ENCODE results near the gene LENEP. TPM values are rescaled to one million over a fixed set of nuclear protein-coding genes. Genes with fewer than 3 reads are reported as not detected.

LENEP gene
- total and polyA plus RNA-seq, 2 of the 8 experiments (the other 6 are each of a cell fraction or from before 2014, with no cell fraction given) = 1.3 TPM; not detected in 1

GRCh38 chr1:155030899-155031298, 37.5 kb downstream of the LENEP start:
- FAIRE-seq (no peak), DNase-seq (ENCODE audit: low read depth in 1 of 2, low spot score in 2 of 2) (no peak)
- no peak overlapping the region for H2BK15ac ChIP-seq (ENCODE audit: low read length)
- H3K79me1 ChIP-seq (ENCODE audit: low read depth, low read length) = no peaks in the 10 kb centered on the region
- H3K9ac ChIP-seq (replicated peaks in 1 of 4; ENCODE audit: extremely low read depth in 1 of 4, low read depth in 3 of 4, low read length in 3 of 4) = no peak overlapping the region
- no peak overlapping the region for H2BK20ac ChIP-seq (ENCODE audit: low read length)
- H2AFZ ChIP-seq (ENCODE audit: low read length) = no peak overlapping the region
- H2BK5ac ChIP-seq (ENCODE audit: low read depth, low read length) = no peak overlapping the region; the same call in 1 of the 2 replicates
- 92% methylated on average over 11 of the region's 11 CpGs; no CpG with 5 or more reads in 1 of the 2 experiments for WGBS, 2 experiments (ENCODE audit: extremely low coverage in 1 of 2, insufficient coverage in 1 of 2, insufficient read length in 1 of 2, insufficient replicate concordance in 2 of 2, low coverage in 1 of 2, low lambda C conversion rate in 2 of 2, missing lambda C conversion rate in 1 of 2)
- H3K27ac ChIP-seq (ENCODE audit: low read depth, low read length) = no peak overlapping the region
- H4K8ac ChIP-seq (ENCODE audit: extremely low read depth, insufficient read depth, low read length) = no peak overlapping the region
- H3K79me2 ChIP-seq (ENCODE audit: control insufficient read depth in 1 of 2, insufficient read depth in 2 of 2, low read length in 2 of 2) = no peaks in the 10 kb centered on the region
- no peak overlapping the region for H2AK5ac ChIP-seq (ENCODE audit: low read depth, low read length)
- H3K4ac ChIP-seq (replicated peaks; ENCODE audit: insufficient read length, low read depth, low read length) = no peak overlapping the region
- no peak overlapping the region for H3K56ac ChIP-seq (replicated peaks; ENCODE audit: insufficient read length, low read depth, low read length)
- no peak overlapping the region for H4K91ac ChIP-seq (replicated peaks; ENCODE audit: insufficient read length, low read length)
- no peak overlapping the region for H3K18ac ChIP-seq (ENCODE audit: extremely low read depth, low read length)
- H3K4me2 ChIP-seq (ENCODE audit: insufficient read depth in 1 of 2, low read depth in 2 of 2, low read length in 2 of 2) = no peak overlapping the region
- H3K27me3 ChIP-seq (replicated peaks in 1 of 4; ENCODE audit: control insufficient read depth in 3 of 4, extremely low read depth in 1 of 4, insufficient read depth in 3 of 4, low read length in 3 of 4) = peaks cover 0 to 3% (median 1%) of the 10 kb centered on the region in 4 experiments; a peak in 1 of 7 replicates
- no peak overlapping the region for H2BK12ac ChIP-seq (ENCODE audit: low read depth, low read length)
- no peaks in the 10 kb centered on the region for H4K20me1 ChIP-seq (replicated peaks in 1 of 2; ENCODE audit: control insufficient read depth in 1 of 2, insufficient read depth in 2 of 2, low read length in 2 of 2)
- H3K9me3 ChIP-seq (ENCODE audit: insufficient read depth in 2 of 2, low read depth in 1 of 2, low read length in 1 of 2) = no peaks in the 10 kb centered on the region
- H3K4me3 ChIP-seq (ENCODE audit: extremely low read depth in 1 of 4, insufficient read depth in 2 of 4, low read depth in 3 of 4, low read length in 4 of 4) = no peak overlapping the region
- POLR2A ChIA-PET (ENCODE audit: partially characterized antibody) = interaction anchor here (2.0 to 8.8 kb wide), 2 partner anchors 11 to 13 kb away, joined by 5 to 60 read pairs; no protein-coding TSS in a partner anchor
- no peak overlapping the region for H3K14ac ChIP-seq (ENCODE audit: insufficient read length)
- no peaks in the 10 kb centered on the region for H3K36me3 ChIP-seq (ENCODE audit: control insufficient read depth in 2 of 4, insufficient read depth in 4 of 4, low read length in 3 of 4)
- CTCF ChIA-PET (ENCODE audit: partially characterized antibody) = interaction anchor here (1.4 to 9.5 kb wide), 5 partner anchors 8 to 31 kb away, joined by 3 to 76 read pairs (median 19); no protein-coding TSS in a partner anchor
- H3K23me2 ChIP-seq (ENCODE audit: low read depth, low read length) = no peaks in the 10 kb centered on the region
- no peak overlapping the region for H4K5ac ChIP-seq (ENCODE audit: insufficient read length, low read depth, low read length)
- peaks cover 0 to 5% (median 0%) of the 10 kb centered on the region in 4 experiments; a peak in 2 of 7 replicates for H3K4me1 ChIP-seq (replicated peaks in 1 of 4; ENCODE audit: control insufficient read depth in 3 of 4, insufficient read depth in 4 of 4, low read length in 3 of 4)
- H2BK120ac ChIP-seq (replicated peaks; ENCODE audit: low read depth, low read length) = no peak overlapping the region
- H3K23ac ChIP-seq (ENCODE audit: insufficient read length) = no peak overlapping the region
- TF ChIP-seq USF2 (IDR thresholded peaks at IDR 0.05; ENCODE audit: low read length) (no peak), HDAC2 (IDR thresholded peaks at IDR 0.05; ENCODE audit: borderline replicate concordance in 1 of 2, low read depth in 2 of 2, low read length in 2 of 2) (no peak), SUZ12 (IDR thresholded peaks at IDR 0.05; ENCODE audit: low read length) (no peak), TBP (IDR thresholded peaks at IDR 0.05; ENCODE audit: low read depth, low read length) (no peak), BACH1 (IDR thresholded peaks at IDR 0.05; ENCODE audit: low read length) (no peak)
